ENCODE data around the gene ARHGAP44.
"Not testable (repeated sequence)": the region's sequence is repeated elsewhere in the genome, so short reads cannot be mapped to it uniquely, and the experiment has no call there.

The ARHGAP44 gene

DNA sequence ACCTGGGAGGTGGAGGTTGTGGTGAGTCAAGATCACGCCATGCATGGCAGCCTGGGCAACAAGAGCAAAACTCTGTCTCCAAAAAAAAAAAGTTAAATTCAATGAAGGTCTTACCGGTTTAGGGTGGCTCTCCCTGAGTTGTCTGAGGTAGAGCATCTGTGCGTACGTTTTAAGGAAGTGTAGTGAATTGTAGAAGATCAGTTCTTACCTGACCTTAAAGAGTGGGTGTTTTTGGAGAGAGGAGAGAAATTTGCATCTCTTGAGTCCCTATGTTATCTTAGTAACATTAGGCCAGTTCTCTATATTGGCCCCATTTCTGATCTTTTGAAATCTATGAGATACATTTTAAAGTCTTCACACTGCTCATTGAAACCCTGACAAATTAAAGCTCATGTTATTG lies 172.4 kb downstream of the ARHGAP44 start:
- WGBS, 2 experiments (ENCODE audit: insufficient coverage in 2 of 2), result 92 to 97% methylated on average over 4 of the region's 4 CpGs
- Histone ChIP-seq H3K36me3 (ENCODE audit: control insufficient read depth, insufficient read depth, low read length) (no peaks in the 10 kb centered on the region), H3K9me3 (ENCODE audit: control insufficient read depth, low read length) (no peaks in the 10 kb centered on the region), H3K4me3 (ENCODE audit: extremely low read depth, insufficient read depth, low read length, poor library complexity, severe bottlenecking) (no peak overlapping the region), H3K4me1 (ENCODE audit: control insufficient read depth, insufficient read depth, low read length, poor library complexity, severe bottlenecking) (no peaks in the 10 kb centered on the region), H3K27ac (ENCODE audit: low read depth, low read length, severe bottlenecking) (no peak overlapping the region)

DNA sequence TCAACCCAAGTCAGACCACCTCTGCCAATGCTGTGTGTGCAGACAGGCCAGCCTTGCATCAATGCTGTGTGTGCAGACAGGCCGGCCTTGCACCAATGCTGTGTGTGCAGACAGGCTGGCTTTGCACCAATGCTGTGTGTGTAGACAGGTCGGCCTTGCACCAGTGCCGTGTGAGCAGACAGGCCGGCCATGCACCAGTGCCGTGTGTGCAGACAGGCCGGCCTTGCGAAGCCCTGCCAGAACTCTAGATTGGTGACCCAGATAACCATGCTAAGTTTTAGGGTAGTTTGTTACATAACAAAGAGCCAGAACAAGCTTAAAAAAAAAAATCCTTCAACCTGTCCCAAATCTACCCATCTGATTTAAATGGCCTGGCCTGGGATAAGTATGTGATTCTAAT lies 174.2 kb downstream of the ARHGAP44 start:
- no peak overlapping the region for H3K27ac ChIP-seq (ENCODE audit: low read depth, low read length, severe bottlenecking)
- no peaks in the 10 kb centered on the region for H3K36me3 ChIP-seq (ENCODE audit: control insufficient read depth, insufficient read depth, low read length)
- no peak overlapping the region for H3K4me3 ChIP-seq (ENCODE audit: extremely low read depth, insufficient read depth, low read length, poor library complexity, severe bottlenecking)
- no peaks in the 10 kb centered on the region for H3K4me1 ChIP-seq (ENCODE audit: control insufficient read depth, insufficient read depth, low read length, poor library complexity, severe bottlenecking)
- H3K9me3 ChIP-seq (ENCODE audit: control insufficient read depth, low read length), result no peaks in the 10 kb centered on the region
- WGBS, 2 experiments (ENCODE audit: insufficient coverage in 2 of 2), result 95 to 100% methylated on average over 3 to 4 of the region's 7 CpGs

DNA sequence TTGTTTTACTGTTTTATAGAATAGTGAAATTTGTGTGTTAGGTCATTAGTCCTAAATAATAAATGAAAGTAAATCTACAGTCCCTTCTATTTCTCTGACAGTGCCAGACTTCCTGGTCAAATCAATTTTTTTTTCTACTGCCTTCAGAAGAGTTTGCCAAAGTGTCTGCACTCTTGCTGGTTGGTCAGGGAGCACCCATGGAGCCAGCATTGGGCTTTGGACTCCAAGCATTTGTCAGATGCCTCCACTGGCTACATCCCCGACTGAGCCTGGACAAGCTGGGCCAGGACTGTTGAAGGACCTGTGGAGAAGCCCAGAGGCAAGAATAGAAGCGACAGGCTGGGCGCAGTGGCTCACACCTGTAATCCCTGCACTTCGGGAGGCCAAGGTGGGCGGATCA lies 174.9 kb downstream of the ARHGAP44 start:
- Histone ChIP-seq H3K4me3 (ENCODE audit: extremely low read depth, insufficient read depth, low read length, poor library complexity, severe bottlenecking) (no peak overlapping the region), H3K27ac (ENCODE audit: low read depth, low read length, severe bottlenecking) (no peak overlapping the region), H3K36me3 (ENCODE audit: control insufficient read depth, insufficient read depth, low read length) (no peaks in the 10 kb centered on the region), H3K9me3 (ENCODE audit: control insufficient read depth, low read length) (no peaks in the 10 kb centered on the region), H3K4me1 (ENCODE audit: control insufficient read depth, insufficient read depth, low read length, poor library complexity, severe bottlenecking) (no peaks in the 10 kb centered on the region)
- 81 to 89% methylated on average over 5 of the region's 5 CpGs for WGBS, 2 experiments (ENCODE audit: insufficient coverage in 2 of 2)

DNA sequence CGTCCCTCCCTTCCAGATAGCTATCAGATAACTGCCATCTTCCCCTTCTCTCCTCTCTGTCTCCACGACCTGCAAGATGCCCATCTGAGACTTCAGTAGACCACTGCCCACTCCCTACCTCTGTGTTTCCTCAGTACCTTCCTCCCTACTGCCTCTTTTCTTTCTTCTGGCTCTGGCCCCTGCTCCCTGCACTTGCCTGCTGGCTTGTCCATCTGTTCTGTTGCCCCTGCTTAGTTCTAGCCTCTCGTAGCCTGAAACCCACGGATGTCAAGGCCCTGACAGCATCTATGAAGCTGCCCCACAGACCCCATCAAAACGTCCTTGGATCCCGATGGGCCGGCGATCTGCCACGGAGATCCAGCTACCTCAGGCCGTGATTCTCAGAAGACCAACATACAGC lies 175.5 kb downstream of the ARHGAP44 start:
- no peaks in the 10 kb centered on the region for H3K4me1 ChIP-seq (ENCODE audit: control insufficient read depth, insufficient read depth, low read length, poor library complexity, severe bottlenecking)
- H3K9me3 ChIP-seq (ENCODE audit: control insufficient read depth, low read length), result no peaks in the 10 kb centered on the region
- H3K4me3 ChIP-seq (ENCODE audit: extremely low read depth, insufficient read depth, low read length, poor library complexity, severe bottlenecking), result no peak overlapping the region
- H3K27ac ChIP-seq (ENCODE audit: low read depth, low read length, severe bottlenecking), result no peak overlapping the region
- whole genome bisulfite sequencing, 2 experiments (ENCODE audit: insufficient coverage in 2 of 2), result 86 to 92% methylated on average over 10 of the region's 10 CpGs
- H3K36me3 ChIP-seq (ENCODE audit: control insufficient read depth, insufficient read depth, low read length), result no peaks in the 10 kb centered on the region

- Histone ChIP-seq H3K4me3 (ENCODE audit: extremely low read depth, insufficient read depth, low read length, poor library complexity, severe bottlenecking) (no peak overlapping the region), H3K4me1 (ENCODE audit: control insufficient read depth, insufficient read depth, low read length, poor library complexity, severe bottlenecking) (no peaks in the 10 kb centered on the region), H3K9me3 (ENCODE audit: control insufficient read depth, low read length) (no peaks in the 10 kb centered on the region), H3K36me3 (ENCODE audit: control insufficient read depth, insufficient read depth, low read length) (no peaks in the 10 kb centered on the region), H3K27ac (ENCODE audit: low read depth, low read length, severe bottlenecking) (no peak overlapping the region)
- 71 to 86% methylated on average over 1 of the region's 3 CpGs for WGBS, 2 experiments (ENCODE audit: insufficient coverage in 2 of 2)
Measured at GRCh38 chr17:12965988-12966387, 176.7 kb downstream of the ARHGAP44 start.

DNA sequence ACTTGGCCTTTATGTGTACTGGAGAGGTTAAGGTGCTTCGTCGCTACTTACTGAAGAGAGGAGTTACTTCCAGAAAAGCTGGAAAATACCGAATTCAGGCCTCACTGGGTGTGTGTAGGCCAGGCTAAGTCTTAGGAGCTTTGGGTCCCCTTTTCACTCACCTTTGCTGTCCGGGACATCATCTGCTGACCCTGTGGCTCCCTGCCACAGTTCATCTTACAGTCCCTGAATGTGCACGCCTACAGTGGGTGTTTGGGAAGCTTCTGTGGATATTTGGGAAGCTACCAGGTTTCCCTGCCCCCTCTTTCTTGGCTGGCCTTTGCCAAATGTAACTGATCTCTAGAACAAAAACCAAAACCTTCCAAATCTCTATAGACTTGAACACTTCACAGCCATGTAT lies 177.1 kb downstream of the ARHGAP44 start:
- Histone ChIP-seq H3K27ac (ENCODE audit: low read depth, low read length, severe bottlenecking) (no peak overlapping the region), H3K4me3 (ENCODE audit: extremely low read depth, insufficient read depth, low read length, poor library complexity, severe bottlenecking) (no peak overlapping the region), H3K9me3 (ENCODE audit: control insufficient read depth, low read length) (no peaks in the 10 kb centered on the region), H3K36me3 (ENCODE audit: control insufficient read depth, insufficient read depth, low read length) (no peaks in the 10 kb centered on the region), H3K4me1 (ENCODE audit: control insufficient read depth, insufficient read depth, low read length, poor library complexity, severe bottlenecking) (no peaks in the 10 kb centered on the region)
- 90 to 94% methylated on average over 3 to 4 of the region's 5 CpGs for WGBS, 2 experiments (ENCODE audit: insufficient coverage in 2 of 2)

GRCh38 chr17:12967962-12968361 lies 178.7 kb downstream of the ARHGAP44 start:
- H3K4me3 ChIP-seq (ENCODE audit: extremely low read depth, insufficient read depth, low read length, poor library complexity, severe bottlenecking), result no peak overlapping the region
- H3K36me3 ChIP-seq (ENCODE audit: control insufficient read depth, insufficient read depth, low read length), result no peaks in the 10 kb centered on the region
- no peaks in the 10 kb centered on the region for H3K4me1 ChIP-seq (ENCODE audit: control insufficient read depth, insufficient read depth, low read length, poor library complexity, severe bottlenecking)
- 89 to 91% methylated on average over 10 to 11 of the region's 11 CpGs for WGBS, 2 experiments (ENCODE audit: insufficient coverage in 2 of 2)
- no peaks in the 10 kb centered on the region for H3K9me3 ChIP-seq (ENCODE audit: control insufficient read depth, low read length)
- no peak overlapping the region for H3K27ac ChIP-seq (ENCODE audit: low read depth, low read length, severe bottlenecking)

DNA sequence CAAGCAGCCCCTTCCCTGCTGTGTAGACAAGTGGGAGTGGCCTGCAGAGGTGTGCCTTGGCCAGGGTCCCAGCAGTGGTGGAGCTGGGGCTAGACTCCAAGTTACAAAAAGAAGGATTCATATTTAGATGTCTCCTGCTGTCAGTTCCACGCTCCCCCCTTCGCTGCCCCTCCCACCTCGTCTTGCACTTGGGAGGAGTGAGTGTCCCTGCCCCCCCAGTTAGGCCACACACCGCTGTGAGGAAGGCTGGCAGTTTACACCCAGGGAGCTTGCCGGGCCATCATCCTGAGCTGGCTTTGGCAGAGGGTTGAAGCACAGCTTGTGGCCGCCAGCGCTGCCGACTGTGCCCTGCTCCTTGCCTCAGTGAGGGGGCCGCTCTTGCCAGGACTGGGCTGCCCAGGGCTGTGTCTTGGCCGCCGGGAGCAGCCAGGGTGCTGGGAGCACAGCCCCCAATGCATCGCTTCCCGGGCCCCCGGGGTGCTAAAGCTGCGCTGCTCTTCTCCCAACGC lies 184.3 kb downstream of the ARHGAP44 start:
- peak overlapping the region; percentile 27 for H3K4me3 ChIP-seq (ENCODE audit: extremely low read depth, insufficient read depth, low read length, poor library complexity, severe bottlenecking)
- H3K4me1 ChIP-seq (ENCODE audit: control insufficient read depth, insufficient read depth, low read length, poor library complexity, severe bottlenecking), result no peaks in the 10 kb centered on the region
- WGBS, 2 experiments (ENCODE audit: insufficient coverage in 2 of 2), result 5 to 7% methylated on average over 6 to 9 of the region's 16 CpGs
- H3K27ac ChIP-seq (ENCODE audit: low read depth, low read length, severe bottlenecking), result no peak overlapping the region
- H3K9me3 ChIP-seq (ENCODE audit: control insufficient read depth, low read length), result no peaks in the 10 kb centered on the region
- H3K36me3 ChIP-seq (ENCODE audit: control insufficient read depth, insufficient read depth, low read length), result no peaks in the 10 kb centered on the region

GRCh38 chr17:12974005-12974531 lies 184.8 kb downstream of the ARHGAP44 start:
- Histone ChIP-seq H3K4me3 (ENCODE audit: extremely low read depth, insufficient read depth, low read length, poor library complexity, severe bottlenecking) (peak overlapping the region; percentile 27), H3K27ac (ENCODE audit: low read depth, low read length, severe bottlenecking) (no peak overlapping the region), H3K9me3 (ENCODE audit: control insufficient read depth, low read length) (no peaks in the 10 kb centered on the region), H3K36me3 (ENCODE audit: control insufficient read depth, insufficient read depth, low read length) (no peaks in the 10 kb centered on the region), H3K4me1 (ENCODE audit: control insufficient read depth, insufficient read depth, low read length, poor library complexity, severe bottlenecking) (no peaks in the 10 kb centered on the region)
- WGBS, 2 experiments (ENCODE audit: insufficient coverage in 2 of 2), result 11 to 12% methylated on average over 32 to 39 of the region's 40 CpGs

DNA sequence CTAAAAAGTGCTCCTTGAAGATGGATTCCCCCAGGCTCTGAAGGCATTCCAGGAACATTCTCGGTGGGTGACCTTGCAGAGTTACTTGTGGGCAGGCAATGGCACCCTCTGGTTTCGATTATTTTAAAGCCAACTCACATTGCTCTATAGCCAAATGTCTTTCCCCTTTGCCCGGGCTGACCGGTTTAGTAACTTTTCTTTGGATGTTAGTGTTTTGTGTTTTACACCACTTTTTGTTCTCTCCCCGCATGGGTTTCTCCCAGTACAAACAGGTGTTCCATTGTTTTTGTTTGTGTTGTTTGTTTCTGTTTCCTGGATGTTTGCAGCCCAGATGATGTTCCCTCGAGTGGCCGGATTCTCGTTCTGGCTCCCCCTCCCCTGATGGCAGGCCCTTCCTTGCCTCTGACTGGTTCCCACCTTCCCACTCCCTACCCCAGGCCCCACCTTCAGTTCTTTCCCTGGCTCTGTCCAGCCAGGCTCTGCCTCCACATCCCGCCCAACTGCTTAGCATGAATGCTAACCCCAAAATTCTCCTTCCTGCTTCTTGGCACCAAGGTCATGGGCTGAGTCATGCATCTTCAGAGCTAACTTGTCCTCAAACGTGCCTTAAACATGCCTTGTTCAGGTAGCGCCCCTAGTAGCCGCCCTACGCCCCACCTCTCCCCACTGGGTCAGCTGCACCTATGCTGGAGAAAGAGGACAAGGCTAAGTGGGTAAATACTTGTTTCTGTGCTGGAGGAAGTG lies 187.9 kb downstream of the ARHGAP44 start:
- H3K27ac ChIP-seq (ENCODE audit: low read depth, low read length, severe bottlenecking), result no peak overlapping the region
- H3K4me1 ChIP-seq (ENCODE audit: control insufficient read depth, insufficient read depth, low read length, poor library complexity, severe bottlenecking), result no peaks in the 10 kb centered on the region
- H3K4me3 ChIP-seq (ENCODE audit: extremely low read depth, insufficient read depth, low read length, poor library complexity, severe bottlenecking), result no peak overlapping the region
- no peaks in the 10 kb centered on the region for H3K36me3 ChIP-seq (ENCODE audit: control insufficient read depth, insufficient read depth, low read length)
- WGBS, 2 experiments (ENCODE audit: insufficient coverage in 2 of 2), result 64 to 69% methylated on average over 7 to 10 of the region's 13 CpGs
- H3K9me3 ChIP-seq (ENCODE audit: control insufficient read depth, low read length), result no peaks in the 10 kb centered on the region

GRCh38 chr17:12978787-12979186 lies 189.5 kb downstream of the ARHGAP44 start:
- not testable (repeated sequence) for H3K4me1 ChIP-seq (ENCODE audit: control insufficient read depth, insufficient read depth, low read length, poor library complexity, severe bottlenecking); H3K36me3 ChIP-seq (ENCODE audit: control insufficient read depth, insufficient read depth, low read length); H3K4me3 ChIP-seq (ENCODE audit: extremely low read depth, insufficient read depth, low read length, poor library complexity, severe bottlenecking); H3K9me3 ChIP-seq (ENCODE audit: control insufficient read depth, low read length); H3K27ac ChIP-seq (ENCODE audit: low read depth, low read length, severe bottlenecking)
- 88 to 96% methylated on average over 4 to 5 of the region's 6 CpGs for WGBS, 2 experiments (ENCODE audit: insufficient coverage in 2 of 2)
